ENCODE measurements around the gene DTNBP1. TPM values are rescaled to one million over a fixed set of nuclear protein-coding genes. Genes with fewer than 3 reads are reported as not detected.

The DTNBP1 gene
- total and polyA plus RNA-seq, 2 donors (not counting 1 experiment from before 2014, with no cell fraction given) = 9.9 to 13.6 TPM

- Histone ChIP-seq H3K4me1 (ENCODE audit: control insufficient read depth, extremely low read depth, insufficient read depth, low read length) (no peaks in the 10 kb centered on the region), H3K9ac (ENCODE audit: insufficient read depth, low read length) (no peak overlapping the region), H3K27ac (ENCODE audit: insufficient read depth, low read length) (no peak overlapping the region), H3K36me3 (ENCODE audit: control insufficient read depth, insufficient read depth, low read length) (no peaks in the 10 kb centered on the region), H3K79me2 (ENCODE audit: control insufficient read depth, insufficient read depth, low read length) (no peaks in the 10 kb centered on the region), H2AFZ (ENCODE audit: low read length) (no peak overlapping the region), H3K4me2 (ENCODE audit: extremely low read depth, insufficient read depth, low read length) (no peak overlapping the region), H4K20me1 (ENCODE audit: control insufficient read depth, extremely low read depth, insufficient read depth, low read length) (no peaks in the 10 kb centered on the region), H3K27me3 (ENCODE audit: control insufficient read depth, insufficient read depth, low read length) (no peaks in the 10 kb centered on the region), H3K9me3 (ENCODE audit: control insufficient read depth, insufficient read depth, low read depth, low read length) (no peaks in the 10 kb centered on the region), H3K4me3 (replicated peaks in 1 of 4; ENCODE audit: control extremely low read depth in 1 of 4, insufficient read depth in 1 of 4, low read depth in 3 of 4, low read length in 4 of 4) (no peak overlapping the region)
- DNase-seq (ENCODE audit: low read depth in 2 of 2) = no peak
- TF ChIP-seq CTCF (conservative IDR thresholded peaks at IDR 0.05 in 1 of 2, IDR thresholded peaks at IDR 0.05 in 1 of 2; ENCODE audit: low read depth in 1 of 2, low read length in 2 of 2) (no peak), EZH2 (IDR thresholded peaks at IDR 0.05; ENCODE audit: low read length, missing control alignments) (no peak)
These were observed 45.4 kb upstream of the DTNBP1 start for GRCh38 chr6:15708231-15708630.

- TF ChIP-seq CTCF (conservative IDR thresholded peaks at IDR 0.05 in 1 of 2, IDR thresholded peaks at IDR 0.05 in 1 of 2; ENCODE audit: low read depth in 1 of 2, low read length in 2 of 2) (no peak), EZH2 (IDR thresholded peaks at IDR 0.05; ENCODE audit: low read length, missing control alignments) (no peak)
- H3K36me3 ChIP-seq (ENCODE audit: control insufficient read depth, insufficient read depth, low read length) = no peaks in the 10 kb centered on the region
- no peak overlapping the region for H3K4me2 ChIP-seq (ENCODE audit: extremely low read depth, insufficient read depth, low read length)
- no peak overlapping the region for H2AFZ ChIP-seq (ENCODE audit: low read length)
- no peak overlapping the region for H3K27ac ChIP-seq (ENCODE audit: insufficient read depth, low read length)
- no peaks in the 10 kb centered on the region for H3K27me3 ChIP-seq (ENCODE audit: control insufficient read depth, insufficient read depth, low read length)
- H3K9me3 ChIP-seq (ENCODE audit: control insufficient read depth, insufficient read depth, low read depth, low read length) = no peaks in the 10 kb centered on the region
- no peak for DNase-seq (ENCODE audit: low read depth in 2 of 2)
- no peaks in the 10 kb centered on the region for H3K79me2 ChIP-seq (ENCODE audit: control insufficient read depth, insufficient read depth, low read length)
- H3K9ac ChIP-seq (ENCODE audit: insufficient read depth, low read length) = no peak overlapping the region
- H4K20me1 ChIP-seq (ENCODE audit: control insufficient read depth, extremely low read depth, insufficient read depth, low read length) = no peaks in the 10 kb centered on the region
- H3K4me3 ChIP-seq (replicated peaks in 1 of 4; ENCODE audit: control extremely low read depth in 1 of 4, insufficient read depth in 1 of 4, low read depth in 3 of 4, low read length in 4 of 4) = no peak overlapping the region
- no peaks in the 10 kb centered on the region for H3K4me1 ChIP-seq (ENCODE audit: control insufficient read depth, extremely low read depth, insufficient read depth, low read length)
These were observed 43.2 kb upstream of the DTNBP1 start for GRCh38 chr6:15705981-15706380.

- no peaks in the 10 kb centered on the region for H3K36me3 ChIP-seq (ENCODE audit: control insufficient read depth, insufficient read depth, low read length)
- no peak overlapping the region for H2AFZ ChIP-seq (ENCODE audit: low read length)
- no peaks in the 10 kb centered on the region for H3K27me3 ChIP-seq (ENCODE audit: control insufficient read depth, insufficient read depth, low read length)
- H3K27ac ChIP-seq (ENCODE audit: insufficient read depth, low read length) = no peak overlapping the region
- no peaks in the 10 kb centered on the region for H3K9me3 ChIP-seq (ENCODE audit: control insufficient read depth, insufficient read depth, low read depth, low read length)
- no peak for DNase-seq (ENCODE audit: low read depth in 2 of 2)
- TF ChIP-seq CTCF (conservative IDR thresholded peaks at IDR 0.05 in 1 of 2, IDR thresholded peaks at IDR 0.05 in 1 of 2; ENCODE audit: low read depth in 1 of 2, low read length in 2 of 2) (no peak), EZH2 (IDR thresholded peaks at IDR 0.05; ENCODE audit: low read length, missing control alignments) (no peak)
- no peak overlapping the region for H3K4me2 ChIP-seq (ENCODE audit: extremely low read depth, insufficient read depth, low read length)
- no peaks in the 10 kb centered on the region for H3K79me2 ChIP-seq (ENCODE audit: control insufficient read depth, insufficient read depth, low read length)
- H3K9ac ChIP-seq (ENCODE audit: insufficient read depth, low read length) = no peak overlapping the region
- H3K4me3 ChIP-seq (replicated peaks in 1 of 4; ENCODE audit: control extremely low read depth in 1 of 4, insufficient read depth in 1 of 4, low read depth in 3 of 4, low read length in 4 of 4) = no peak overlapping the region
- H4K20me1 ChIP-seq (ENCODE audit: control insufficient read depth, extremely low read depth, insufficient read depth, low read length) = no peaks in the 10 kb centered on the region
- no peaks in the 10 kb centered on the region for H3K4me1 ChIP-seq (ENCODE audit: control insufficient read depth, extremely low read depth, insufficient read depth, low read length)
These were observed 35.6 kb upstream of the DTNBP1 start for GRCh38 chr6:15698471-15698870.
